ENCODE measurements around the gene NAXE.

DNA sequence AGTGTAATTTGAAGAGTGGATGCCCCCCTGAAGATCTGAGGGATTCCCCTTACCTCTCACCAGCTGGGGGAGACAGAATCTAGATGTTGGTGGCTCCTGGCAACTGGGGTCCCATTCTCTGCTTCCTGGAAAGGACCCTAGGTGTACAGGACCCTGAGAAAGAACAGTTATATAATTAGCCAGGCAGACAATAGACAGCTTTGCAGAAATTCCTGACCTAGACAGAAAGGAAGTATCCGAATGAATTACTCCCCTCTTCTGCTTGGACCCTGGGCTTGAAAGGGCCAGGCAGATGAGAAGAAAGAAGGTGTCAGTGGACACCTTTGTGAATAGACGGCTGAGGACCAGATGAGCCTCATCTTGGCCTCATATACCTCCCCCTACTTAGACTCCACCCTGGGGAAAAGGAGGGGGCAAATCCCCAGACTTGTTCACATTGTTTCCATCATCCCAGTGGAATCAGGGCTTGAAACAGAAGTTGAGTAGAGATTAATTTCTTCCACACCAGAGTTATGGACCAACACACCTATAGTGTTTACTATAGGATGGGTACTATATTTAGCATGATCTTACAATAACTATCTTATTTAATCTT lies 17.4 kb upstream of the NAXE start:
- TF ChIP-seq, protein P1, sequence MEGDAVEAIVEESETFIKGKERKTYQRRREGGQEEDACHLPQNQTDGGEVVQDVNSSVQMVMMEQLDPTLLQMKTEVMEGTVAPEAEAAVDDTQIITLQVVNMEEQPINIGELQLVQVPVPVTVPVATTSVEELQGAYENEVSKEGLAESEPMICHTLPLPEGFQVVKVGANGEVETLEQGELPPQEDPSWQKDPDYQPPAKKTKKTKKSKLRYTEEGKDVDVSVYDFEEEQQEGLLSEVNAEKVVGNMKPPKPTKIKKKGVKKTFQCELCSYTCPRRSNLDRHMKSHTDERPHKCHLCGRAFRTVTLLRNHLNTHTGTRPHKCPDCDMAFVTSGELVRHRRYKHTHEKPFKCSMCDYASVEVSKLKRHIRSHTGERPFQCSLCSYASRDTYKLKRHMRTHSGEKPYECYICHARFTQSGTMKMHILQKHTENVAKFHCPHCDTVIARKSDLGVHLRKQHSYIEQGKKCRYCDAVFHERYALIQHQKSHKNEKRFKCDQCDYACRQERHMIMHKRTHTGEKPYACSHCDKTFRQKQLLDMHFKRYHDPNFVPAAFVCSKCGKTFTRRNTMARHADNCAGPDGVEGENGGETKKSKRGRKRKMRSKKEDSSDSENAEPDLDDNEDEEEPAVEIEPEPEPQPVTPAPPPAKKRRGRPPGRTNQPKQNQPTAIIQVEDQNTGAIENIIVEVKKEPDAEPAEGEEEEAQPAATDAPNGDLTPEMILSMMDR (IDR thresholded peaks at IDR 0.05; ENCODE audit: insufficient read depth, low read depth, low read length) = no peak
- no peak for TF ChIP-seq EZH2 (IDR thresholded peaks at IDR 0.05; ENCODE audit: insufficient read depth, low read length)
